Mucosa of rectum (tissue), 2 donors: Measurements from ENCODE around the gene BAD.
"Not testable (repeated sequence)": the region's sequence is repeated elsewhere in the genome, so short reads cannot be mapped to it uniquely, and the experiment has no call there.

Source experiments
- H3K27ac ChIP-seq, 2 donors: one replicate each; pipeline ENCODE4 v1.7.0; 2013; ENCODE audit warnings: inconsistent platforms in 2 of 2, low read depth in 2 of 2, low read length in 2 of 2
- H3K27me3 ChIP-seq, 2 donors: one replicate each; pipeline ENCODE4 v1.7.0; 2013; ENCODE audit warnings: low read length in 2 of 2; ENCODE audit not compliant: control insufficient read depth in 2 of 2, insufficient read depth in 2 of 2
- H3K36me3 ChIP-seq, 2 donors: one replicate each; pipeline ENCODE4 v1.7.0; 2013; ENCODE audit warnings: low read length in 2 of 2; ENCODE audit not compliant: control insufficient read depth in 2 of 2, insufficient read depth in 2 of 2
- H3K4me1 ChIP-seq, 2 donors: one replicate each; pipeline ENCODE4 v1.7.0; 2013; ENCODE audit warnings: low read length in 2 of 2, mild to moderate bottlenecking in 1 of 2; ENCODE audit not compliant: control insufficient read depth in 2 of 2, insufficient read depth in 2 of 2
- H3K4me3 ChIP-seq, 2 donors: one replicate each; pipeline ENCODE4 v1.7.0; 2013; ENCODE audit warnings: low read length in 2 of 2
- H3K9ac ChIP-seq, 2 donors: one replicate each; pipeline ENCODE4 v1.7.0; 2013; ENCODE audit warnings: low read length in 2 of 2, low read depth in 1 of 2, mild to moderate bottlenecking in 1 of 2
- H3K9me3 ChIP-seq, 2 donors: one replicate each; pipeline ENCODE4 v1.7.0; 2013; ENCODE audit warnings: low read length in 2 of 2; ENCODE audit not compliant: control insufficient read depth in 2 of 2
- donor health status: healthy.
- donor health status: Normal muscosa, but diverticular disease.

The BAD gene

GRCh38 chr11:64284048-64284961 is at the start of gene BAD:
Gene BAD (minus strand): TSS chr11:64284665. CDS start chr11:64284368, 297 bp downstream.
- Histone ChIP-seq H3K4me3 (peak within 1 kb of the TSS; percentile 92), H3K9me3 (no peaks in the 10 kb centered on the region), H3K27me3 (no peaks in the 10 kb centered on the region), H3K27ac (peak within 1 kb of the TSS; percentile 98 to 99), H3K36me3 (peaks cover 2 to 8% of the 10 kb centered on the region in 2 donors), H3K4me1 (peaks cover 23 to 24% of the 10 kb centered on the region in 2 donors), H3K9ac (peak within 1 kb of the TSS; percentile 96 to 97)

DNA sequence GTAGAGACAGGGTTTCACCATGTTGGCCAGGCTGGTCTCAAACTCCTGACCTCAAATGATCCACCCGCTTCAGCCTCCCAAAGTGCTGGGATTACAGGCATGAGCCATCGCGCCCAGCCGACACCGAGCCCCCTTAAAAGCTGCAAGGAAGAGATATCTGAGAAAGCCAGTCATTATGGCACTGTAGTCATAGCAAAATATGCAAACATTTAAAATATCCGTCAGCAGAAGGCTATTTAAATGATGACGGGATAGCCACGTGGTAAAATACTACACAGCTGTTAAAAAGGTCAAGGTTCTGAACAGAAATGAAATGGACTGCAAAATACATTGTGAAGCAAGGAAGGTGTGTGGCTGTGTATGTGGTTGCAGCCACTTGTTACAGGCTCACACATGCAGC is 49.1 kb upstream of the BAD start:
- Histone ChIP-seq H3K4me1 (peaks cover 23 to 29% of the 10 kb centered on the region in 2 donors), H3K4me3 (no peak overlapping the region), H3K27ac (no peak overlapping the region), H3K9me3 (no peaks in the 10 kb centered on the region), H3K27me3 (no peaks in the 10 kb centered on the region), H3K9ac (no peak overlapping the region), H3K36me3 (no peaks in the 10 kb centered on the region)

DNA sequence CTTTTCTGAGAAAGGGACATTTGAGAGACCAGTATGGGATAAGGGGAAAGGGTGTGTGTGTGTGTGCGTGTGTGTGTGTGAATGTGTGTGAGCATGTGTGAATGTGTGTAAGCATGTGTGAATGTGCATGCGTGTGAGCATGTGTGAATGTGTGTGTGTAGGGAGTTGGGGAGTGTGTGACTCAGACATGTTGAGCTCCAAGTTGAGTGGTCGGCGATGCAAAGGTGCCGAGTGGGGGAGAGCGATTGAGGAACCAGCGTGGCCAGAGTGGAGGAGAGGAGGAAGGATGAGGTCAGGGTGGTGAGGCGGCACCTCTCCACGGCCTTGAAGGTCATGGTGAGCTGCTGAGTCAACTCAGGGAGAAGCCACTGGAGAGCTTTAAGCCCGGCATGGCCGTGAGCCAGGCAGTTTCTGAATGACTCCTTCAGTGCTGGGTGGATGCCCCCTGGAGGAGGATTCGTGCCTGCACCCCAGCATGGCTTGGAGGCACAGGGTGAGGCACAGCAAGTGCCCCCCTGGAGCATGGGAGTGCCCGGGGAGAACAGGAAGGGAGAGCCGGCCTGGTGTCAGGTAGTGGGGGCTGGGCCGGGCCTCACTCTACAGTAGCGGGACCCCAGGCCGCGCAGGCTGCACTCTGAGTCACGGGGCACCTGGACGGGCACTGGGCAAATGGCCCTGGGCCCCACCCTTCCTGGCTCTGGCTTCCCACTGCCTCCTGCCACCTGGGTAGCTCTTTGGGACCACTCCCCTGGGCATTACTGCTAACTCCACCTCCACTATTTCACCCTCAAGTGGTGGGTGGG is 47.3 kb upstream of the BAD start:
- peaks cover 28 to 38% of the 10 kb centered on the region in 2 donors for H3K4me1 ChIP-seq
- H3K9ac ChIP-seq: peak overlapping the region; percentile 34 to 71
- H3K9me3 ChIP-seq: no peaks in the 10 kb centered on the region
- H3K36me3 ChIP-seq: no peaks in the 10 kb centered on the region
- peak overlapping the region; percentile 63 to 69 for H3K27ac ChIP-seq
- H3K27me3 ChIP-seq: no peaks in the 10 kb centered on the region
- H3K4me3 ChIP-seq: peak overlapping the region; percentile 20 to 27

- Histone ChIP-seq H3K9ac (peak overlapping the region in 1 of 2 donors; percentile 27), H3K36me3 (no peaks in the 10 kb centered on the region), H3K4me1 (peaks cover 28 to 41% of the 10 kb centered on the region in 2 donors), H3K27me3 (no peaks in the 10 kb centered on the region), H3K9me3 (no peaks in the 10 kb centered on the region), H3K27ac (peak overlapping the region in 1 of 2 donors; percentile 69), H3K4me3 (no peak overlapping the region)
These were observed 46.4 kb upstream of the BAD start for GRCh38 chr11:64330888-64331287.

GRCh38 chr11:64327993-64328392 is 43.5 kb upstream of the BAD start:
- H3K27me3 ChIP-seq: no peaks in the 10 kb centered on the region
- peaks cover 33 to 37% of the 10 kb centered on the region in 2 donors for H3K4me1 ChIP-seq
- peak overlapping the region; percentile 78 to 80 for H3K27ac ChIP-seq
- H3K4me3 ChIP-seq: peak overlapping the region in 1 of 2 donors; percentile 19
- peaks cover under 1 to 4% of the 10 kb centered on the region in 2 donors for H3K36me3 ChIP-seq
- no peak overlapping the region for H3K9ac ChIP-seq
- H3K9me3 ChIP-seq: no peaks in the 10 kb centered on the region

DNA sequence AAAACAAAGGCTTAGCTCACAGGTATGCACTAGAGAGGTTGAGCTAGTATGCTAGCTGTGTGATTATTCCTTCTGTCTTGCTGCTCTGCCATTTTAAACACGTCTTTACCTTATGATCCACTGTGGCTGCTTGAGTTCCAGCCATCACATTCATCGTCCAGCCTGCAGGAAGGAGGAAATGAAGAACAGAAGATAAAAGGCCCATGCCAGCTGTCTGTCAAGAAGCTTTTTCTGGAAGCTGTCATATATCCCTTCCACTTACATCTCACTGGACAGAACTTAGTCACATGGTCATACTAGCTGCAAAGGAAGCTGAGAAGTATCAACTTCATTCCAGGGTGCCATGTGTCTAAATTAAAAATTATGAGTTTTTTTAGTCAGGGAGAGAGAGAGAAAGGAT is 42.9 kb upstream of the BAD start:
- H3K4me1 ChIP-seq: peaks cover 37 to 40% of the 10 kb centered on the region in 2 donors
- peak overlapping the region; percentile 78 to 80 for H3K27ac ChIP-seq
- H3K4me3 ChIP-seq: peak overlapping the region in 1 of 2 donors; percentile 19
- peaks cover 5 to 10% of the 10 kb centered on the region in 2 donors for H3K36me3 ChIP-seq
- no peaks in the 10 kb centered on the region for H3K9me3 ChIP-seq
- no peaks in the 10 kb centered on the region for H3K27me3 ChIP-seq
- H3K9ac ChIP-seq: no peak overlapping the region

GRCh38 chr11:64324692-64325469 is 40.4 kb upstream of the BAD start:
- no peak overlapping the region for H3K27ac ChIP-seq
- H3K9me3 ChIP-seq: no peaks in the 10 kb centered on the region
- peaks cover 9 to 13% of the 10 kb centered on the region in 2 donors for H3K36me3 ChIP-seq
- H3K4me1 ChIP-seq: peaks cover 36 to 45% of the 10 kb centered on the region in 2 donors
- no peak overlapping the region for H3K4me3 ChIP-seq
- H3K27me3 ChIP-seq: no peaks in the 10 kb centered on the region
- H3K9ac ChIP-seq: no peak overlapping the region

- not testable (repeated sequence) for H3K9ac ChIP-seq, H3K27ac ChIP-seq, H3K27me3 ChIP-seq, H3K4me3 ChIP-seq, H3K9me3 ChIP-seq
- Histone ChIP-seq H3K4me1 (peaks cover 41 to 51% of the 10 kb centered on the region in 2 donors), H3K36me3 (peaks cover 9 to 13% of the 10 kb centered on the region in 2 donors)
These were observed 39.5 kb upstream of the BAD start for GRCh38 chr11:64323984-64324383.

- Histone ChIP-seq H3K27me3 (no peaks in the 10 kb centered on the region), H3K4me3 (no peak overlapping the region), H3K4me1 (peaks cover 40 to 49% of the 10 kb centered on the region in 2 donors), H3K9me3 (no peaks in the 10 kb centered on the region), H3K9ac (no peak overlapping the region), H3K27ac (no peak overlapping the region), H3K36me3 (peaks cover 9 to 13% of the 10 kb centered on the region in 2 donors)
These were observed 38.9 kb upstream of the BAD start for GRCh38 chr11:64323373-64323772.
